ENCODE results near the gene LRRIQ1.

Gene LRRIQ1

DNA sequence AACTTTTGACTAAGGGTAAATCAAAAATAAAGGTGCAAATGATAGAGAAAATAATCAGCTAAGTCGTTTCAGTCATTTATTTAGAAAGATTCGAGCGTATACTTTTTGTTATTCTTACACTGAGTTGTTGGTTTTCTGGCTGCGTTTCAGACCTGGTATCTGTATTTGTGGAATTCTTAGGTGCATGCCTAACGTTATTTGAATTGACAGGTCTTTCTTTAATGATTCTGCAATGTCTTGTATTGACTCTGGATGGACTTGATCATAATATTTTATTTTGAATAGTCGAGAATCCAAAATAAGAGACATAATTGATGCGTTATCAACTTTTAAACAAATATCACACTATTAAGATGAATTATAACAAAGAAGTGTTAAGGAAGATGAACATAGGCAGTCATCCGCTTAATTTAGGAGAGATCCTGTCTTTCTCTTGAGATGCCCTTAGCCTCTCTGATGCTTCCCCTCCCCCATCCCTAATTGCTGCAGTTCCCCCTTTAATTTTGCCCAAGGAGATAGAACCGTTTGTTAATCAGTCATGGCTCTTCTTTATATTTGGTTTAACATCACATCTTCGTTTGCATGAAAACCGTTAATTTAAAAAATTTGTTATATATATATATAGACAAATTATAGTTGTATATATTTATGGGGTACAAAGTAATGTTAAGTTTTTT, 245.6 kb downstream of the LRRIQ1 start:
- DNase-seq: peak; percentile 4 to 18

DNA sequence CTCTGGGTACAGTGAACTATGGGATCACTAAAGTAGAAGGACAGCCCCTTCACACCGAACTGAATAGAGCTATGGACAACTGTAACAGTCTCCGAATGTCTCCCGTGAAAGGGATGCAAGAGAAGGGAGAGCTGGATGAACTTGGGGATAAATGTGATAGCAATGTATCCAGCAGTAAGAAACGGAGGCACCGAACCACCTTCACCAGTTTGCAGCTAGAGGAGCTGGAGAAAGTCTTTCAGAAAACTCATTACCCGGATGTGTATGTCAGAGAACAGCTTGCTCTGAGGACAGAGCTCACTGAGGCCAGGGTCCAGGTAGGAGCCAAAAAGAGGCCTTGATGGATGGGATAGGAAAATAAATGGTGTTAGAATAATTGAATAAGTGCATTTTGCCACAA, 247.4 kb downstream of the LRRIQ1 start:
- DNase-seq: peak; percentile 28 to 39

All from NCI-H524 (cell line).